ENCODE results near the gene AKAP12. TPM values are rescaled to one million over a fixed set of nuclear protein-coding genes. Genes with fewer than 3 reads are reported as not detected.

AKAP12 gene
- total RNA-seq, 1 experiment from 2014 or later = 90.0 TPM

DNA sequence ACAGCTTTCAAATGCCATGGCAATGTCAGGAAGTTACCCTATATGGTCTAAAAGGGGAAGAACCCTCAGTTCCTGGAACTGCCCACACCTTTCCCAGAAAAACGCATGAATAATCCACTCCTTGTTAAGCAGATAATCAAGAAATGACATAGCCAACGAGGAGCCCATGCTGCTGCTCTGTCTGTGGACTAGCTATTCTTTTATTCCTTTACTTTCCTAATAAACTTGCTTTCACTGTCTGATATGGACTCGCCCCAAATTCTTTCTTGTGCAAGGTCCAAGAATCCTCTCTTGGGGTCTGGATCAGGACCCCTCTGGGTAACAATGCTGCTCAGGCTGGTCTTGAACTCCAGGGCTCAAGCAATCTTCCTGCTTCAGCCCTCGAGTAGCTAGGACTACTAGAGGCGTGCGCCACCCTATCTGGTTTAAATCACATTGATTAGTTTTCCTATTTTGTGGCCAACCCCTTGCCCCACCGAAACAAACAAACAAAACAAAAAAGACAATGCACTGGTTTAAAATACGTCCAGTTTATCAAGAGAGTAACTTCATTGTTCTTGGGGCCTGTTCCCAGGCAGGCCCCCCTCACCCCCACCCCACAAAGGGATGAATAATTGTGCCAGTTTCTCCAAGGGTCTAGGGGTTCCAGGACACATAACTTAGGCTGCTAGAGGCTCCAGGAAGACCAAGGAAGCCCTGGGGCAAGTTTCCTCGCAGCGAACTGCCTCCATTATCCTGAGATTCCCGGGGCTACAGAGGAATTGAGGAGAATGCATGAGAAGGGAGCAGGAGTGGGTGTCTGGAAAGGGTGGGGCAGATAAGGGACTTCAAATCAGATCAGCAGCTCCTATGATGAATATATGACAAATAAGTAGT, 10.1 kb upstream of the AKAP12 start (continued):
- TF ChIP-seq, protein P1, sequence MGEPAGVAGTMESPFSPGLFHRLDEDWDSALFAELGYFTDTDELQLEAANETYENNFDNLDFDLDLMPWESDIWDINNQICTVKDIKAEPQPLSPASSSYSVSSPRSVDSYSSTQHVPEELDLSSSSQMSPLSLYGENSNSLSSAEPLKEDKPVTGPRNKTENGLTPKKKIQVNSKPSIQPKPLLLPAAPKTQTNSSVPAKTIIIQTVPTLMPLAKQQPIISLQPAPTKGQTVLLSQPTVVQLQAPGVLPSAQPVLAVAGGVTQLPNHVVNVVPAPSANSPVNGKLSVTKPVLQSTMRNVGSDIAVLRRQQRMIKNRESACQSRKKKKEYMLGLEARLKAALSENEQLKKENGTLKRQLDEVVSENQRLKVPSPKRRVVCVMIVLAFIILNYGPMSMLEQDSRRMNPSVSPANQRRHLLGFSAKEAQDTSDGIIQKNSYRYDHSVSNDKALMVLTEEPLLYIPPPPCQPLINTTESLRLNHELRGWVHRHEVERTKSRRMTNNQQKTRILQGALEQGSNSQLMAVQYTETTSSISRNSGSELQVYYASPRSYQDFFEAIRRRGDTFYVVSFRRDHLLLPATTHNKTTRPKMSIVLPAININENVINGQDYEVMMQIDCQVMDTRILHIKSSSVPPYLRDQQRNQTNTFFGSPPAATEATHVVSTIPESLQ (CRISPR knock-in tag; IDR thresholded peaks at IDR 0.05) = no peak
- TF ChIP-seq ZNF219 (CRISPR knock-in tag; IDR thresholded peaks at IDR 0.05; ENCODE audit: borderline replicate concordance) (no peak), TCF7 (CRISPR knock-in tag; IDR thresholded peaks at IDR 0.05; ENCODE audit: low read depth) (no peak), CREB1 (CRISPR knock-in tag; IDR thresholded peaks at IDR 0.05) (no peak), TEAD1 (CRISPR knock-in tag; IDR thresholded peaks at IDR 0.05) (no peak)
- TF ChIP-seq, protein P2, sequence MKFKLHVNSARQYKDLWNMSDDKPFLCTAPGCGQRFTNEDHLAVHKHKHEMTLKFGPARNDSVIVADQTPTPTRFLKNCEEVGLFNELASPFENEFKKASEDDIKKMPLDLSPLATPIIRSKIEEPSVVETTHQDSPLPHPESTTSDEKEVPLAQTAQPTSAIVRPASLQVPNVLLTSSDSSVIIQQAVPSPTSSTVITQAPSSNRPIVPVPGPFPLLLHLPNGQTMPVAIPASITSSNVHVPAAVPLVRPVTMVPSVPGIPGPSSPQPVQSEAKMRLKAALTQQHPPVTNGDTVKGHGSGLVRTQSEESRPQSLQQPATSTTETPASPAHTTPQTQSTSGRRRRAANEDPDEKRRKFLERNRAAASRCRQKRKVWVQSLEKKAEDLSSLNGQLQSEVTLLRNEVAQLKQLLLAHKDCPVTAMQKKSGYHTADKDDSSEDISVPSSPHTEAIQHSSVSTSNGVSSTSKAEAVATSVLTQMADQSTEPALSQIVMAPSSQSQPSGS (CRISPR knock-in tag; IDR thresholded peaks at IDR 0.05; ENCODE audit: borderline replicate concordance, low read depth) = no peak

DNA sequence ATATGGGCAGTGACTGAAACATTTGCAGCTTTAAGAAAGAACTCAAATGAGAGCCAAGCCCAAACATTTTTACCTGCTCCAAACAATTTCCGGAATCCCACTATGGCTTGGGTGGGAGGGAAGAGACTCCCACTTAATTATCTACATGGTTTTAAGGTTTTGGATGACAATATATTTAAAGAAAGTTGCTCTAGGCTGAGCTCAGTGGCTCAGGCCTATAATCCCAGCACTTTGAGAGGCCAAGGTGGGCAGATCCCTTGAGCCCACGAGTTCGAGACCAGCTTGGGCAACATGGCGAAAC, 9.5 kb upstream of the AKAP12 start:
- ATAC-seq (peak; percentile 33), DNase-seq (ENCODE audit: low spot score) (no peak)
- TF ChIP-seq ZNF317 (CRISPR knock-in tag; IDR thresholded peaks at IDR 0.05; ENCODE audit: borderline replicate concordance, low read depth) (no peak), JAZF1 (CRISPR knock-in tag; IDR thresholded peaks at IDR 0.05) (no peak)
- TF ChIP-seq, protein P3, sequence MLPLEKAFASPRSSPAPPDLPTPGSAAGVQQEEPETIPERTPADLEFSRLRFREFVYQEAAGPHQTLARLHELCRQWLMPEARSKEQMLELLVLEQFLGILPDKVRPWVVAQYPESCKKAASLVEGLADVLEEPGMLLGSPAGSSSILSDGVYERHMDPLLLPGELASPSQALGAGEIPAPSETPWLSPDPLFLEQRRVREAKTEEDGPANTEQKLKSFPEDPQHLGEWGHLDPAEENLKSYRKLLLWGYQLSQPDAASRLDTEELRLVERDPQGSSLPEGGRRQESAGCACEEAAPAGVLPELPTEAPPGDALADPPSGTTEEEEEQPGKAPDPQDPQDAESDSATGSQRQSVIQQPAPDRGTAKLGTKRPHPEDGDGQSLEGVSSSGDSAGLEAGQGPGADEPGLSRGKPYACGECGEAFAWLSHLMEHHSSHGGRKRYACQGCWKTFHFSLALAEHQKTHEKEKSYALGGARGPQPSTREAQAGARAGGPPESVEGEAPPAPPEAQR (CRISPR knock-in tag; IDR thresholded peaks at IDR 0.05) = no peak
- POLR2A ChIA-PET = interaction anchor here (1.1 kb wide), 1 partner anchor 177 kb away, joined by 3 read pairs; no protein-coding TSS in a partner anchor
- Mint-ChIP-seq H3K27me3 (ENCODE audit: low read depth) (no peaks in the 10 kb centered on the region), H3K36me3 (no peaks in the 10 kb centered on the region), H3K9me3 (no peaks in the 10 kb centered on the region), H3K27ac (no peak overlapping the region), H3K4me1 (peaks cover 17% of the 10 kb centered on the region), H3K4me3 (no peak overlapping the region)
- CTCF ChIA-PET = no interaction called here

DNA sequence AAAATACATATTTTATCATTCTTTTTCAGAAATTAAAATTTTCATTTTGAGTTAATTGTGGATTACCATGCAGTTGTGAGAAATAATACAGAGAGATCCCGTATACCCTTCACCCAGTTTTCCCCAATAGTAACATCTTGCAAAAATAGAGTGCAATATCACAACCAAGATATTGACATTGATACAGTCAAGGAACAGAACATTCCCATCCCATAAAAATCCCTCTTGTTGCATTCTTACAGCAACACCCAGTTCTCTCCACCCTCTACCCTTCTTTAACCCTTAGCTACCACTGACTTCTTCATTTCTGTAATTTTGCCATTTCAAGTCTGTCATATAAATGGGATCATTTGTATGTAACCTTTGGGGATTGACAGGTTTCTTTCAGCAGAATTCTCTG, 6.9 kb upstream of the AKAP12 start:
- Mint-ChIP-seq H3K36me3 (no peaks in the 10 kb centered on the region), H3K27ac (no peak overlapping the region), H3K9me3 (no peaks in the 10 kb centered on the region), H3K27me3 (ENCODE audit: low read depth) (0 out of 2 replicates have a peak, but pooled peaks cover under 1% of the 10 kb centered on the region), H3K4me1 (peaks cover 17% of the 10 kb centered on the region), H3K4me3 (no peak overlapping the region)
- ATAC-seq = no peak
- ChIA-PET POLR2A (interaction anchor here (0.5 kb wide), 1 partner anchor 94 kb away, joined by 3 read pairs; no protein-coding TSS in a partner anchor), CTCF (interaction anchor here (0.6 kb wide), 1 partner anchor 142 kb away, joined by 3 read pairs; no protein-coding TSS in a partner anchor)
- DNase-seq (ENCODE audit: low spot score) = no peak
- TF ChIP-seq, protein P4, sequence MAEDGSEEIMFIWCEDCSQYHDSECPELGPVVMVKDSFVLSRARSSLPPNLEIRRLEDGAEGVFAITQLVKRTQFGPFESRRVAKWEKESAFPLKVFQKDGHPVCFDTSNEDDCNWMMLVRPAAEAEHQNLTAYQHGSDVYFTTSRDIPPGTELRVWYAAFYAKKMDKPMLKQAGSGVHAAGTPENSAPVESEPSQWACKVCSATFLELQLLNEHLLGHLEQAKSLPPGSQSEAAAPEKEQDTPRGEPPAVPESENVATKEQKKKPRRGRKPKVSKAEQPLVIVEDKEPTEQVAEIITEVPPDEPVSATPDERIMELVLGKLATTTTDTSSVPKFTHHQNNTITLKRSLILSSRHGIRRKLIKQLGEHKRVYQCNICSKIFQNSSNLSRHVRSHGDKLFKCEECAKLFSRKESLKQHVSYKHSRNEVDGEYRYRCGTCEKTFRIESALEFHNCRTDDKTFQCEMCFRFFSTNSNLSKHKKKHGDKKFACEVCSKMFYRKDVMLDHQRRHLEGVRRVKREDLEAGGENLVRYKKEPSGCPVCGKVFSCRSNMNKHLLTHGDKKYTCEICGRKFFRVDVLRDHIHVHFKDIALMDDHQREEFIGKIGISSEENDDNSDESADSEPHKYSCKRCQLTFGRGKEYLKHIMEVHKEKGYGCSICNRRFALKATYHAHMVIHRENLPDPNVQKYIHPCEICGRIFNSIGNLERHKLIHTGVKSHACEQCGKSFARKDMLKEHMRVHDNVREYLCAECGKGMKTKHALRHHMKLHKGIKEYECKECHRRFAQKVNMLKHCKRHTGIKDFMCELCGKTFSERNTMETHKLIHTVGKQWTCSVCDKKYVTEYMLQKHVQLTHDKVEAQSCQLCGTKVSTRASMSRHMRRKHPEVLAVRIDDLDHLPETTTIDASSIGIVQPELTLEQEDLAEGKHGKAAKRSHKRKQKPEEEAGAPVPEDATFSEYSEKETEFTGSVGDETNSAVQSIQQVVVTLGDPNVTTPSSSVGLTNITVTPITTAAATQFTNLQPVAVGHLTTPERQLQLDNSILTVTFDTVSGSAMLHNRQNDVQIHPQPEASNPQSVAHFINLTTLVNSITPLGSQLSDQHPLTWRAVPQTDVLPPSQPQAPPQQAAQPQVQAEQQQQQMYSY (CRISPR knock-in tag; IDR thresholded peaks at IDR 0.05) = no peak
- TF ChIP-seq, protein P5, sequence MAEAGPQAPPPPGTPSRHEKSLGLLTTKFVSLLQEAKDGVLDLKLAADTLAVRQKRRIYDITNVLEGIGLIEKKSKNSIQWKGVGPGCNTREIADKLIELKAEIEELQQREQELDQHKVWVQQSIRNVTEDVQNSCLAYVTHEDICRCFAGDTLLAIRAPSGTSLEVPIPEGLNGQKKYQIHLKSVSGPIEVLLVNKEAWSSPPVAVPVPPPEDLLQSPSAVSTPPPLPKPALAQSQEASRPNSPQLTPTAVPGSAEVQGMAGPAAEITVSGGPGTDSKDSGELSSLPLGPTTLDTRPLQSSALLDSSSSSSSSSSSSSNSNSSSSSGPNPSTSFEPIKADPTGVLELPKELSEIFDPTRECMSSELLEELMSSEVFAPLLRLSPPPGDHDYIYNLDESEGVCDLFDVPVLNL (CRISPR knock-in tag; IDR thresholded peaks at IDR 0.05; ENCODE audit: borderline replicate concordance, low read depth) = no peak
- TF ChIP-seq, protein P6, sequence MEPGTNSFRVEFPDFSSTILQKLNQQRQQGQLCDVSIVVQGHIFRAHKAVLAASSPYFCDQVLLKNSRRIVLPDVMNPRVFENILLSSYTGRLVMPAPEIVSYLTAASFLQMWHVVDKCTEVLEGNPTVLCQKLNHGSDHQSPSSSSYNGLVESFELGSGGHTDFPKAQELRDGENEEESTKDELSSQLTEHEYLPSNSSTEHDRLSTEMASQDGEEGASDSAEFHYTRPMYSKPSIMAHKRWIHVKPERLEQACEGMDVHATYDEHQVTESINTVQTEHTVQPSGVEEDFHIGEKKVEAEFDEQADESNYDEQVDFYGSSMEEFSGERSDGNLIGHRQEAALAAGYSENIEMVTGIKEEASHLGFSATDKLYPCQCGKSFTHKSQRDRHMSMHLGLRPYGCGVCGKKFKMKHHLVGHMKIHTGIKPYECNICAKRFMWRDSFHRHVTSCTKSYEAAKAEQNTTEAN (CRISPR knock-in tag; IDR thresholded peaks at IDR 0.05) = no peak
- TF ChIP-seq CREM (CRISPR knock-in tag; IDR thresholded peaks at IDR 0.05) (no peak), HMGA2 (CRISPR knock-in tag; IDR thresholded peaks at IDR 0.05) (no peak), ATF1 (CRISPR knock-in tag; IDR thresholded peaks at IDR 0.05) (no peak), ZNF396 (CRISPR knock-in tag; IDR thresholded peaks at IDR 0.05; ENCODE audit: borderline replicate concordance) (no peak)
- TF ChIP-seq, protein P7, sequence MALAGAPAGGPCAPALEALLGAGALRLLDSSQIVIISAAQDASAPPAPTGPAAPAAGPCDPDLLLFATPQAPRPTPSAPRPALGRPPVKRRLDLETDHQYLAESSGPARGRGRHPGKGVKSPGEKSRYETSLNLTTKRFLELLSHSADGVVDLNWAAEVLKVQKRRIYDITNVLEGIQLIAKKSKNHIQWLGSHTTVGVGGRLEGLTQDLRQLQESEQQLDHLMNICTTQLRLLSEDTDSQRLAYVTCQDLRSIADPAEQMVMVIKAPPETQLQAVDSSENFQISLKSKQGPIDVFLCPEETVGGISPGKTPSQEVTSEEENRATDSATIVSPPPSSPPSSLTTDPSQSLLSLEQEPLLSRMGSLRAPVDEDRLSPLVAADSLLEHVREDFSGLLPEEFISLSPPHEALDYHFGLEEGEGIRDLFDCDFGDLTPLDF (CRISPR knock-in tag; IDR thresholded peaks at IDR 0.05) = no peak

Measured in WTC11 (cell line).